HG03060 (cell line): ENCODE results near the gene ADGRF5.

Source experiments
- ATAC-seq: cut with Tn5 transposase; IDR thresholded peaks from one replicate; pipeline ENCODE4 v1.9.1; 2021; ENCODE audit warnings: low read depth, moderate number of reproducible peaks; ENCODE audit not compliant: unreplicated experiment

Gene ADGRF5

DNA sequence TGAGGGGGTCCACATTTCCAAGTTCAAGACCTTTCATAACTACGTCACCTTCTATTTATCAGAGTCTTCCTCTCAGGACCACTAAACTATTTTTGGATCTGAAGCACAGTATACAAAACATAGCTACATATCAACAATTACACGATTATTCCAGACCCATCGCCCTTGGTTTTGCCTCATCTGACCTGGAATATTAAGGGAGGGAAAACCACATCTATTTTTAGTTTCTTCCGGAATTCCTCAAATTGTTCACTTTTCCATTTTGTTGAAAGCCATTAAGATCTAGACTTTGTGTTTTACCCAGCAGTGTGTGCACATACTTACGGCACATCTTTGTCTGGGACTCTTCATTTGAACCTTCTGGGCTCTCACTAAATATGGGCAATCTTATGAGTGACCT lies 12.0 kb upstream of the ADGRF5 start:
- no peak for ATAC-seq

DNA sequence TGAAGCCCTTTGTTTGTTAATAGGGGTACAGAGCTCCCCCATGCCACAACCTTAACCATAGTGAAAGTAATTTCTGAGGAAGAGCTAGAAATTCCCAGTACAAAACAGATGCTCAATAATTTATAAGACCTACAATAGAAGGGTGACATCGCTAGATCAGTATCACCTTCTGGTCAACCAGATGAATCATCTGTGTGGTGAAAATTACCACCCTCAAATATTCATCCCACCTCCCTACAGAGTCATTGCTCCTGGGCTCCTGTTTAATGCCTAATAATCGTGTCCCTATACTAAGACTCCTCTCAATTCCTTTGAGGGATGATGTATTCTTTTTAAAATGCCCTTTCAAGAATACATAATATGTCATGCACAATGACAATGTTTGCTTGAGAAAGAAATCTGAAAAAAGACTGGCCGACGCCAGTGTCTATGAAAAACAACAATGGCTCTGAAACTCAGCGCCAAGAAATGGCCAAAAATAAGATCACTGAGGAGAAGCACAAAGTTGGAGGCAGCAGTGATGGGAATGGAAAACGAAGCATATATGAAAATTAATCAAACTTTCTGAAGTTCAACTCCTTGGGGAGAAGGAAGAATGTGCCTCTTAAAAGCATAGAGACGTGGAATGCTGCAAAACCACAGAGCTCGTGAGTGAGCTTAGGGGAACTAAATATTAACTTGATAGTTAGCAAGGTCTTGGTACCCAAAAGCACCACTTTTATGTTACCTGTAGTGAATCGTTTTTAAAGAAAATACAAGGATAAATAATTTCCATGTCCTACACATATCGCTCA lies 11.0 kb upstream of the ADGRF5 start:
- no peak for ATAC-seq

DNA sequence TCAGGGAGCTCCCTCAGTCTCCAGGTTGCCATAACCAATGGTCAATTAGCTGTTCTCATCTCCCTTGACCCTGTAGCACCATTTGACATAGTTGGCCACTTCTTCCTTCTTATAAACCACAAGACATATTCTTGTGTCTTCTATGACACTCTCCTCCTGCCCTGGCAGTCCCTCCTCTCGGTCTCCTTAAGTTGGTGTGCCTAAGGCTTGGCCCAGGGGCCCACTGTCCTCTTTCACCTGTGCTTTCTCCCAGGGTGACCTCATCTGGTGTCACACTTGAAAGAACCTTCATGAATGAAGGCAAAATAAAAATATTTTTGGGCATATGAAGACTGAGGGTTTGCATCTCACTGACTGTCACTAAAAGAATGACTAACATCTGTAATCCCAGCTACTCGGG lies 9.7 kb upstream of the ADGRF5 start:
- ATAC-seq, result no peak

DNA sequence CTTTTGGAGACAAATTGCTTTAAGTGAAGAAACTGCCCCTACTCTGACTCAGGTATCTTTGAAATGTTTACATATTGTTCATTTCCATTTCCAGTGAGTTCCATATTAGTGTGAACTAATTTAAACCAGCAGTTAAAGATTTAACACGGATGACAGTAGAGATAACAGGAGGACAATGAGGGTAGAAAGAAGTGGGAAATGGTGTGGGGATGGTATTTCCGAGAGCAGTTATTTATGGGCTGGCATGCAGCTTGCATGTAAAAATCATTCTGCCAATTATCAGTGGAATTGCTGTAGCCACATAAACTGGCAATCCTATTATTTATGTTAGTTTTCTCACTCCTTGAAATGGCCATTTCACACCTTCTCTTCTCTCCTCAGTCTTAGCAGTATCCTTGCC lies 8.6 kb upstream of the ADGRF5 start:
- ATAC-seq, result no peak

DNA sequence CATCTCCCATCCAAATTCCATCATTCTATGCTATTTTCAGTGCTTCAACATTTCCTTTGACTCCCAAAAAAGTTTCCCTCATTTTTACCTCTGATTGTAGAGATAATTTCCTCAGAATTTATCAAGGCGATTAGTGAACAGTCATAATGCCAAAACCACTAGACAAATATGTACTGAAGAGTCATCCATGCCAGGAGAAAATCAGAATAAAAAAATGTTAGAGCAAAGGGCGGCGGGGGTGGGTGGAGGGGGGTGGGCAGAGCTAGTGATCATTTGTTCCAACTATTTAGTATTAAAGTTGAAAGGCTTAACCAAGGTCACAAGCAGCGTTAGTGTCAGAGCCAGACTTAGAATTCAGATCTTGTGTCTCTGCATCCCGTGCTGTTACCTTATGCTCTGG lies 5.3 kb upstream of the ADGRF5 start:
- no peak for ATAC-seq

DNA sequence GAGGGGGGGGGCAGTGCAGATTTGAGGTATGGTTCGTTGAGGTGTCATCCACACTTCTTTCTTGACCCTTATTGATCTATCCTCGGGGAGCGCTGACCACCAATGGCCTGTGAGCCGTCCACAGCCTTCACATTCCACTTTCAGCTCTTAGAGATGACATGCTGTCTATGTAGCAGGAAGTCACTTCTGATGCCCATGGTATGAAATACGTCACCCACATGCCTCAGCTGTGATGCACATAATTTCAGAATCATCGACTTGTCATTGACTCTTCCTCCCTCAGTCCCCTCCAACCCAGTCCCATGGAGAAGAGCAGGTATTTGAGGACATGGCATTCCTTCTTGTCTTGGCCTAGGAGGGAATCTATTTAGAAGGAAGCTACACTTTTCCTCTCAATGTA lies 4.7 kb upstream of the ADGRF5 start:
- ATAC-seq, result no peak

DNA sequence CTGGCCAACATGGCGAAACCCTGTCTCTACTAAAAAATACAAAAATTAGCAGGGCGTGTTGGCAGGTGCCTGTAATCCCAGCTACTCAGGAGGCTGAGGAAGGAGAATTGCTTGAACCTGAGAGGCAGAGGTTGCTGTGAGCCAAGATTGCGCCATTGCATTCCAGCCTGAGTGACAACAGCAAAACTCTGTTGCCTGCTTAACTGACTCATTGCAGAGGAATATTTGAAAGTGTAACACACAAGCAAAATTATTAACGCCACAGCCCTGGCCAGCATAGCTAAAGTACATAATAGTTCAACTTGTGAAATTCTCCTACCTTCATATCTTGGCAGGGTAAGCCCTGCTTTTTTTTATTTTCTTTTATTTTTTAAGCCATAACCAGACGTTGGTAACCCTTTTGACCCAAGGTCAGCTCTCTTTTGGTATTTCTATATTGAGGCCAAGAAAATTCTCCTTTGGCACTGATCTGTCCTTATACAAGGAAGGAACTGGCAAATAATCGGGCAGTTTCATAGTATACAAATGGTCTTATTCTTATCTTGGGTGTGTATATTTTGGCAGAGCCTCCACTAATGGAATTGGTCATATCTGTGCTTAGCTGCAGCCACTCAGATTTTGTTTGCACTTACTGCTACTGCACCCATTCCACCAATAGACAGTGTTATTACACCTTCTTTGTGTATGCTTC lies 4.0 kb upstream of the ADGRF5 start:
- ATAC-seq, result no peak

DNA sequence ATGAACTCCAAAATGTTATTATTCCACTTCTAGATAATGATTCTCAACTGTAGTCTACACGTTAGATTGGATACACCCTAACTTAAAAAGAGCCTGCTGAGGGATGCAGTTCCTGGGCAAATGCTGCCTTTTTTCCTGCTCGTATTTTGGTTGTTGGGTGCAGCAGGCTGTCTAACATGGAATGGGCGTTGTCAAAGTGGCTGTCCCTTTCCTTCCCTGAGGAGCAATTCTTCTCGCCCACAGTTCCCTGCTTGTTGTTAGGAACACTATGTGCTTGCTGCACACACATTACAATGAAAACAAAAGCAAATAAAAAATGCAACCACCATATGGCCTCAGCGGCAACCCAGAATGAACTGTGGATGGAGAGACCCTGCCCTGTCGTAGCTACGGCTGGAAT lies 1.7 kb upstream of the ADGRF5 start:
- ATAC-seq, result no peak

DNA sequence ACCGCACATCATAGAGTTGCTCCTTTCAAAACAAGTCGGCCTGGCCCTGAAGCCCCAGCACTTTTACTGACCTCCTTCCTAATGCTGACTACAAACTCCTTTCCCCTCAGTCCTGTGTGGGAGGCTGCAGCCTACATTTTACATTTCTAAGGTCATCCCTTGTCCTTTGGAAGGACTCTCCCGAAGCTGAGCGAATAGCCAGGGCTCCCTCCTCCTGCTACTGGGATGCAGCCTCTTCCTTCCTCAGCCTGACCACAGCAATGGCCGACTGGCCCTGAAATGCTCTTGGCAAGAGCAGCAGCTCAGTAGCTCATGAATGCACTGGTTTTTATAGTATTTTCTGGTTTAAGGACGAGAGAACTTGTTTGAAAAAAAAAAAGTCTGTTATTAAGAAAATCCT lies 679 bp downstream of the ADGRF5 start:
- no peak for ATAC-seq

DNA sequence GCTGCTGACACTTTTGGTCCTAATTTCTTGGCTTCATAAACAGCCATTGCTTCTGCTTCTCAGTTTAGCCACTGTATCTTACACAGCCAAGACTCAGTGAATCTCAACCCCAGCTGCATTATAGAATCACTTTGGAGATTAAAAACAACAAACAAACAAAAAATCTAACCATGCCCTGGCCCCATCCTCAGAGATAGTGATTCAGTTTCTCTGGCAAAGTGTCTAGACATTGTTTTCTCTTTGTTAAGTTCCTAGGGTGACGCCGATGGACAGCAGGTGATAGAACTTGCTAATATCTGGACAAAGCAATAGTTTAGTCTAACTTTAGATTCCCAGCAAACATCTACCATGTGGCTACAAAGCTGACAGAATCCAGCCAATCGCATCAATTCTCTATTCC lies 2.9 kb downstream of the ADGRF5 start:
- ATAC-seq, result no peak

DNA sequence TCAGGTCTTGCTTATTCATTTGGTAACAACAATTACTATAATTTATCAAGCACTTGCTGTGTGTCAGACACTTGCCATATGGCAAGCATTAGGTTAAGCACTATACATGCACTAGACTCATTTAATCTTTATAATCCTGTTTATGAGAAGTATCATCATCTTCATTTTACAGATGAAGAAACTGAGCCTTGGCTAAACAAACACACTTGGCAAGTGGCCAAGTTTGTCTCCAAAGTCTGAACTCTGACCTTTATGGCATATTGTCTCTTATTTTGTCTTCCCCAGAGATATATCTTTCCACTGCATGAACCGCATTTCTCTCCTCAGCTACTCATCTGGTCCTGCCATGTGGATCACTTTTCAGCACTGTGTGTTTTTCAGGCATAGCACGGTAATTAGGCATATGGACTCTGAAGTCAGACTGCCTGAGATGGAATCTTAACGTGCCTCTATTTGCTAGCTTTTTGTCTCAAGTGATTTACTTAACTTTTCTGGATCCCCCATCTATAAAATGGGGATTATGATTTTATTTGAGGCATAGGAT lies 4.7 kb downstream of the ADGRF5 start:
- no peak for ATAC-seq

DNA sequence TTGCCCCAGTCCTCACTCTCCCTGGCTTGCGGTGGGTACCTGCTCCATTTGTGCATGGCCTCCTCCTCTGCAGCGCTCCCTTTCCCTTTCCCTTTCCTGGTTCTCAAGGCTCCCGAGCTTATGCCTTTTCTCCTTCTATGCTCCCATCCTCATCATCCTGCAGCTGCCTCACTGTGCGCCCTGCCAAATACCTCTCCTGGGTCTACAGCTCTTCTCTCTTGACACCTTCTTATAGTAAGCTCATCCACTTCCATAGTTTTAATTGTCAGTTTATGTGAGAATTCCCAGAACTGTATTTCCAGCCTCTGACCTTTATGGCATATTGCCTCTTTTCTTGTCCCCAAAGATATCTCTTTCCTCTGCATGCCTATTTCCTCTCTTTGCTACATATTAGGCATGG lies 5.9 kb downstream of the ADGRF5 start:
- ATAC-seq, result no peak

DNA sequence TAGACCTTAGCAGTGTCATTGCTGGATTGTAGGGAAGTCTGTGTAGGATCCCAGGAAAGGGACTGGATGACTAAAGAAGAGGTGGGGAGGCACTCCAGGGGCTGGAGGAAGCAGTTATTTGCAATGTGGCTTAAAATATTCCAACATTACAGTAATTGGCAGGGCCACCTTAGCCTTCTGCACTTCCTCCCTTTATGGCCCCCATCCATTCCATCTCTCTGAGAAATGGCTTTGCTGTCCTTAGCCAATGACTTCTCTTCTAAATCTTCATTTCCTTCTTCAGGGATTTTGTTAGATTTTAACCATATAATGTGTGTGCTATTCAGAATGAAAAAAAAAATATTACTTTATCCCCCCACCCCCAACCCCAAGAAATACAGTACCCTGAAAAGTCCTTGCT lies 6.4 kb downstream of the ADGRF5 start:
- ATAC-seq, result no peak

DNA sequence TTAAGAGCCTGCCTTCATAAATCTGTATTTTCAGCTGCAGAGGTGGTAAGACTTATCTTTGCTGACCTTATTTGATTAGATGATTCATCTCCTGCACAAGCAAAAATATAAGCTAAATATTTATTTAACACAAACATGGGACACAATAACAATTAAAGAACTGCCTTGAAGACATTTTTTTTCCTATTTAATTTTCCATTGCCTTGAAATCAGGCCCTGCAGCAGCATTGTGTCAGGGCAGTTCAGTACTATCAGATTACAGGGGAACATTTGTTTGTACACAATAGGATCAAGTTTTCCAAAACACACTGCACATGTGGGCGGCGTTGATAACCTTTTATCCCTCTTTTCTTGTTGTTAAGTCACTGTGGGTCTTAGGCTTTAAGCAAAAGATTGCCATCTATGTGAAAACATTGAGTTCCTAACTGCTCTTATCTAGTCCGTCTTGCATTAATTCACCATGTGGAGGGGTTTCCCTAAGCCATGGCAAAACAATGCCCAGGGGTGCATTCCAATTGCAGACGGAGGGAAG lies 7.4 kb downstream of the ADGRF5 start:
- ATAC-seq, result no peak

DNA sequence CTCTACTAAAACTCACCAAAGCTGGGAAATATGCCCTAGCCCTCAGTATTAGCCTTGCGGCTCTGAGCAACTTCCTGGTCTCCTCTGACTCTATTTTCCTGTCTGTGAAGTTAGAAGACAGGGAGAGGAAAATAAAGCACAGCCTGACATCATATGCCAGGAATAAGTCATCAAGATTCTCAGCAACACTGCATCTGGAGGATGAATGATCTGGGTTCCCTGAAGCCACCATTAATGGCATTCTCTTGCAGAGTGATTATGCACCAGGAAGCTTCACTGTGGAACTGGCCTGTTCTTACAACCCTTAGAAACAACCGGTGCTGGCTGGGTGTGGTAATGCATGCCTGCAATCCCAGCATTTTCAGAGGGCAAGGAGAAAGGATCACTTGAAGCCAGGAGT lies 12.4 kb downstream of the ADGRF5 start:
- ATAC-seq, result no peak

DNA sequence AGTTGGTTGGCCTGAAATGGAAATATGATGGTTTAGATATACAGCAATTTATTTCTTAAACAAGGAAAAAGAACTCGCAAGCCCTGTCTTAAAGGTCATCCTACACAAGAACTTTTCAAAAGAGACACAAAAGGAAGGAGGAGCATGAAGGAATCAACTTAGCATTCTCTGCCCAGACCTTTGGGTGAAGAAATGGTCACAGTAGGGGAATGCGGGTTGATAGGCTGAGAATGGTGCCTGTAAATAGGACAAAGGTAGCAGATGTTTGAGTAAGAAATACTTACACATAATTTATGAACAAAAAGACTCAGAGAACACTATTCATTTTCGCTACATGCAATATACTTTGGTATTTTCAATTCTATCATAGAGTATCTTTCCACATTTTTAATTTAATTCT lies 15.0 kb downstream of the ADGRF5 start:
- no peak for ATAC-seq

DNA sequence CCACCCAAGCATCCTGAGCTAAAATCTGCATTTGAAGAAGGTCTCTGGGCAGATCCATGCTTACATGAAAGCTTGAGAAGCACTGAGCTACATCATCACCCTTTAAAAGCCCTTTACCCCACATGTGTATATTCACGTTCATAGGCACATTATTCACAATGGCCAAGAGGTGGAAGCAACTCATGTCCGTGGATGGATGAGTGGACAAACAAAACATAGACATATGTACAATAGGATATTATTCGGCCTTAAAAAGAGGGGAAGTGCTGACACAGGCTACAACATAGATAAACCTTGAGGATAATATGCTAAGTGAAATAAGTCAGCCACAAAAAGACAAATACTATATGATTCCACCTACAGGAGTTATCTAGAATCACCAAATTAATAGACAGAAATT lies 17.6 kb downstream of the ADGRF5 start:
- ATAC-seq, result no peak

DNA sequence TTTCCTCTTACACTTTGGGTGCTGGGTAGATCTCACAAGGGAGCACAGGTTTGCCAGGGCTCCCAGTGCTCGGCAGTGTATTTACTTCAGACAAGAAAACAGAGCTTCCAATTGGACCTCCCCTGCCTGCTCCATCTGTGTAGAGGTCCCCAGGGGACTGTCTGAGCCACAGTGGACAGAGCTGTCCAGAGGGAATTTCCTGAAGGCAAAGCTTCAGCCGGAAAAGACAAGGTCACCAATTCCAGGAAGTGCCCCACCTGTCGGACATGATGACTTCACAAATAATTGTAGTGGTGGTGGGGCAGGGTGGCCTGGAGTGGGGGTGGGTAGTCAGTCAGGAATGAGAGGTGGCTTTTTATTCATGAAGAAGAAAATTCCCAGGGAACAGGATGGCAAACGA lies 18.6 kb downstream of the ADGRF5 start:
- ATAC-seq, result no peak

DNA sequence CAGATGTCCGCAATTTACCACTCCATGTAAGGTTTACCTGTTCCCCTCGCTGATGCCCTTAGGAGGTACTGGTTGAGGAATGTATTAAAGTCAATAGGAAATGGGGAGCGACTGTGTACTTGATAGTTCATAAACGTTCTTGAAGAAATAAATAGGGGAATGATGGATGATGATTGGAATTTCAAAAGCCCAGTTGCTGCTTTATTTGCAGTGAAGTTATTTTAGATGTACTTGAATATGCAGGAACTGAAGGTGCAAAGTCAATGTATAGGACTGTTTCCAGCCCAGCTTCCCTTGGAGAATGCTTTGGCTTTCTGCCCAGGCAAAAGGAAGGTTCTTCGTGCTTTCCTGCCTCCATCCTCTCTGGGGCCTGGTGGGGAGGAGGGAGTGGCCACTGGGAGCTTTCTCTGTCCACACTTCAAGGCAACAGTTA lies 19.8 kb downstream of the ADGRF5 start:
- no peak for ATAC-seq

DNA sequence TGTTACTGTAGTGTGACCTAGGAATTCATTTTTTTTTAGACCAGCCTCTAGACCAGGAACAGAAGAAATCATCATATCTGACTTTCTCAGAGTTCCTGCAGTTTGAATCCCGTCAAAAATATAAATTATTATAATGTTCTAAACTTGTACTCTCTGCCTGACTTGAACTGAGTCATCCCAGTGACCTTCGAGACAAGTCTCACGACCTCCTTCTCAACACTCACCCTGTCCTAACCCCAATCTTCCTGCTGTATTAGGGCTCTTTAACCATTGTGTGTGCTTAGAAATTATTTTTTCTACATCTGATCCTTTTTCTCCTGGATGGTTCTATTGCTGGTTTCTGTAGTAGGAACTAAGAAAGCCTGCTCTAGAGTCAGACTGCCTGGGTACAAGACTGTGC lies 21.5 kb downstream of the ADGRF5 start:
- ATAC-seq, result no peak

DNA sequence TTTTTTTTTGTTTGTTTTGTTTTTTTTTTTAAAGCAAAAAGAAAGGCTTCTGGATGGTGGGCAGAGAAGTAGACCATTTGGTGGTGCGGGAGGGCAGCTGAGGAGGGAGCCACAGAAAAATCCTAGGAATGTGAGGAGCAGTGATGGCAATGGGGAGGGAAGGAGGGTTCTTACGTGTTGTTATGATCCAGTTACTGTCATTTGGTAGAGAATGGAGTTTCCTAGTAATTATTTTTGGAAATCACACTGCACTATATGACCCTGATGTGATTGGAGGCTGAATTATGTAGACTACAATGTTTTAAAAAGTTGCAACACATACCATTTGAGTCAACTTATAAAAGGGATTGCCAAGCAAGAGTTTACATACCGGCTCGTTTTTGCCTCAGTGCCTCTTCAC lies 22.1 kb downstream of the ADGRF5 start:
- no peak for ATAC-seq

DNA sequence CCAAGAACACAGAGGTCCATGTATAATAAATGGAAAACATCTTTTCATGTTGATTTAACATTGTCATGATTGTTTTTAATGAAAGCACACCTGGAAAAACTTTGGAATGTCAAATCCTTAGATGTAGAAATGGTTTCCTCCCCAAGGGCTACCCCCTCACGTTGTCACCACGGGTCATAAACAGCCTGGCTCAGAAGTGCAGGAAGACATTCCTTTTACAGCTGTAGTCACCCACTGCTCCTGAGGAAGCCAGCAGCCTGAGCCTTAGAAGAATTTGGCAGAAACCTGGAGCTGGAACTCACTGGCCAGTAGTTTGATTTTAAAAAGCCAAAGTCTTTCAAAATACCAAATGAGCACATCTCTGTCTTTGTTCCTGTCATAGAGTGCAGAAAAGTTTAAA lies 23.7 kb downstream of the ADGRF5 start:
- ATAC-seq, result no peak
